GM12865 (cell line): ENCODE results near the gene NKAPL.
A peak's percentile ranks its signal among the peaks of the same experiment; 100 is the strongest.

Experiments used
- DNase-seq: peaks from one replicate; pipeline ENCODE4 v3.0.0; 2010; ENCODE audit warnings: low read depth
- H3K4me3 ChIP-seq: 2 replicates; pipeline ENCODE4 v1.5.1; 2011; ENCODE audit warnings: mild to moderate bottlenecking, low read depth, low read length, control low read depth
- TF ChIP-seq, protein P1 (sequence below): IDR thresholded peaks from 2 replicates; pipeline ENCODE4 v1.5.1; 2011; ENCODE audit warnings: low read length, control low read depth, low read depth, inconsistent platforms; ENCODE audit not compliant: insufficient read depth; ENCODE audit errors: missing control alignments

NKAPL gene

DNA sequence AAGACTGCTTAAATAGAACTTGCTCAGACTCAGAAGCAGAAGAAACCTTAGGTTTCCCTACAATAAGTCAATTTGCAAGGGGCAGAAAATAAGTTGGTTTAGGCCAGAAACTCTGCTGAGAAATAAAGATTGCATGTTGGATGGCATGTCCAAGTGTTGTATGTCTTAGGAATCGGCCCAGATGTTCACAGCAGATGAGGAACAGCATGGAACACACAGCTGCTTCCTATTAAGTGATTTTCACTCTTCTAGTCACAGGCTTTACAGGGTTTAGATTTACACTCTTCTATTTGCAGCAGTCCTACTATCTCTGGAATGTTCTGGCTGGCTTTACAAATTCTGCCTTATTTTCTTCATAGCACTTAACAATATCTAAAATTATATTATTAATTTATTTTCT lies 10.2 kb upstream of the NKAPL start:
- no peak overlapping the region for H3K4me3 ChIP-seq
- TF ChIP-seq, protein P1, sequence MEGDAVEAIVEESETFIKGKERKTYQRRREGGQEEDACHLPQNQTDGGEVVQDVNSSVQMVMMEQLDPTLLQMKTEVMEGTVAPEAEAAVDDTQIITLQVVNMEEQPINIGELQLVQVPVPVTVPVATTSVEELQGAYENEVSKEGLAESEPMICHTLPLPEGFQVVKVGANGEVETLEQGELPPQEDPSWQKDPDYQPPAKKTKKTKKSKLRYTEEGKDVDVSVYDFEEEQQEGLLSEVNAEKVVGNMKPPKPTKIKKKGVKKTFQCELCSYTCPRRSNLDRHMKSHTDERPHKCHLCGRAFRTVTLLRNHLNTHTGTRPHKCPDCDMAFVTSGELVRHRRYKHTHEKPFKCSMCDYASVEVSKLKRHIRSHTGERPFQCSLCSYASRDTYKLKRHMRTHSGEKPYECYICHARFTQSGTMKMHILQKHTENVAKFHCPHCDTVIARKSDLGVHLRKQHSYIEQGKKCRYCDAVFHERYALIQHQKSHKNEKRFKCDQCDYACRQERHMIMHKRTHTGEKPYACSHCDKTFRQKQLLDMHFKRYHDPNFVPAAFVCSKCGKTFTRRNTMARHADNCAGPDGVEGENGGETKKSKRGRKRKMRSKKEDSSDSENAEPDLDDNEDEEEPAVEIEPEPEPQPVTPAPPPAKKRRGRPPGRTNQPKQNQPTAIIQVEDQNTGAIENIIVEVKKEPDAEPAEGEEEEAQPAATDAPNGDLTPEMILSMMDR: no peak
- DNase-seq: no peak

DNA sequence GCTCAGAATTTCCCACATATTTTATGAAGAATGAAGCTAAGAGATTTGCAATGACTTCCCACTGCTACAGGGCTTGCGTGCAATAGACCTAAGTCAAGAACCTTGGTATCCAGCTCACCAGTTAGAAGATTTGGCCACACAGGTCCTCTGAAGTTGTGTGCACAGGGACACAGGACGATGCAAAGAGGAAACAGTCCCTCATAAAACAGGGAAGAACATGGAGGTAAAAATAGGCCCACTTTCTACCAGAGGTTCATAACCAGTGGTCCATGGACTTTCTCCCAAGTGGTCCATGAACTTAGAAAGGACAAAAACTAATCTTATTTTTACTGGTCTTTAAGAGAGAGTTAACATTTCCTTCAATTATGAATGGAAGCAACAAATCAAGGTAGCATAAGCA lies 8.3 kb upstream of the NKAPL start:
- no peak for DNase-seq
- peak overlapping the region; percentile 89 for H3K4me3 ChIP-seq
- TF ChIP-seq, protein P1: no peak

DNA sequence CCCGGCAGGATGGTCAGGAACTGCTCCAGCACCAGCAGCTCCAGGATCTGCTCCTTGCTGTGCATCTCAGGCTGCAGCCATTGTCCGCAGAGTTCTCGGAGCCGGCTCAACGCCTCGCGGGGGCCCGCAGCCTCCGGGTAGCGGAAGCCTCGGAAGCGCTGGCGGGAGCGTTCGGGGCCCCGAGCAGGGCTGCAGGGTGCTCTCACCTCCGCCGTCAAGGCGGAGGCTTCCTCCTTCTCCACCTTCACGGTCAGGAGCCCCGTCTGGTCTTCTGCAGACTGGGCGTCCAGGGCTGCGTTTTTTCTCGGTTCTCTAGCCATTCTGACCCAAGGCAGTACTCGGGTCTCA lies 7.5 kb upstream of the NKAPL start:
- TF ChIP-seq, protein P1: no peak
- peak; percentile 58 for DNase-seq
- H3K4me3 ChIP-seq: peak overlapping the region; percentile 89

DNA sequence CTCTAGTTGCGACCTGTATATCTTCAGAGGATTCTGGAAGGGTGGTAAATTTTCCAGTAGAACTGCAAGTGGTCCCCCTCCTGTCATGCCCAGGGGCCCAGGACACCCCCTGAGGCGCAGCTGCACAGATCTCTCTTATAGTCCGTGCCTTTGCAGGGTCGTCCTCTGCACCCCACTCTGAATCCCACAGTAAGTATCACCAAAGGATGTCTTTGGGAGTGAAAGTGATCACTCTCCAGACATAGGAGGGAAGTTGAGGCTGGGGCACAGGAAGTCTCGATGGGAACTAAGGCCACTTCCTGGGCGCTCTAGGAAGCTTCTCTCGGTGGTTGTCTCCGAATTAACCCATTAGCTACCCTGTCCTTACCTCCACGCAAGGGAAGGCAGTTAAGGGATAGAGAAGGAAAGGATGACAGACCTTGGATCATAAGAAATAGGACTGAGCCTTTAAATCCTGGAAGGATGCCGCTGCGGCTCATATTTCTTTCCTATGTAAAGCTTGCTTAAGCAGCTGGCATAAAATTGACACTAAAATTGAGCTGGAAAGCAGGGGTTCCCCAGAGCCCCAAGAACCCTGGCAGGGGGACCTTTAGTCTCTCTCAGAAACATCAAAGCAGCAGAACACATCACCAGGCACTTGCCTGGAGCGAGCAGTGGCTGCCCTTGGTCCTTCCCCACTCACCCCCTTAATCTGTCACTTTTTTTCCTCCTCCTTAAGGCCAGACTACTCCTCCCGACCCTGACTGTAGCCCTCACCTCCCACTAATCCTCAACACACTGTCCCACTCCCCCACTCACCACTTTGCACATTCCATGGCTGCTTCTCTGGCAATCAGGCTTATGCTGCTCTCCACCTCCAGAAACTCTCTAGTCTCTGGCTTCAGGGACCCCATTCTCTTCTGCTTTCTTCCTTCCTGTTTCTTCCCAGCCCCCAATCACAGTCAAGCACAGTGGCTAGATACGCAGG lies 6.8 kb upstream of the NKAPL start, which contains the start of gene ZKSCAN4:
TSS of gene ZKSCAN4 (minus strand) at position 261 of the 967 bp plus-strand sequence. CDS start 289 bp downstream, outside the sequence.
- DNase-seq: peak; percentile 93
- TF ChIP-seq, protein P1: no peak
- peak within 1 kb of the TSS; percentile 89 for H3K4me3 ChIP-seq

DNA sequence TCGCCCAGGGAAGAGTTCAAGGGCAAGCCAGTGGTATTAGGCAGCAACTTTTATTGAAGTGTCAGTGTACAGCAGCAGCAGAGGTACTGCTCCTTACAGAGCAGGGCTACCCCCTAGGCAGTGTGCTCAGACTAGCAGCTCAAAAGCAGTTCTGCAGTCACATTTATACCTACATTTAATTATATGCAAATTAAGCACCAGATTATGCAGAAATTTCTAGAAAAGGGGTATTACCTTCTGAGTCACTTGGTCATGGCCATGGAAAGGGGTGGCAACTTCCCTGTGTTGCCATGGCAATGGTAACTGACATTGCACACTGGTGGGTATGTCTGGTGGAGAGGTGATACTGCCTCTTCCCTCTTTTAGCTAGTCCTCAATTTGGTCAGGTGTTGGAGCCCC lies 5.0 kb upstream of the NKAPL start:
- TF ChIP-seq, protein P1: no peak
- DNase-seq: no peak
- H3K4me3 ChIP-seq: no peak overlapping the region

DNA sequence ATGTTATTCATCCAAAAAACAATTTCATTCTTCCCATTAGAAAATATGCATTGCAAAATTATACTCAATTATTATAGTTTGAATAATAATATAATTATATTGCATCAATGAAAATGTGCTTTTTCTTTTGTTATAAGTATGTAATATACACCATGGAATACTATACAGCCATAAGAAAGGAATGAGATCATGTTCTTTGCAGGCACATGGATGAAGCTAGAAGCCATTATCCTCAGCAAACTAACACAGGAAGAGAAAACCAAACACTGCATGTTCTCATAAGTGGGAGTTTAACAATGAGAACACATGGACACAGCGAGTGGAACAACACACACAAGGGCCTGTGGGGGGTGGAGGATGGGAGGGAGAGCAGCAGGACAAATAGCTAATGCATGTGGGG lies 2.1 kb upstream of the NKAPL start:
- no peak for DNase-seq
- TF ChIP-seq, protein P1: no peak
- H3K4me3 ChIP-seq: no peak overlapping the region
